HG02642 (cell line): ENCODE measurements around the gene PCOLCE2.

Source experiments
- ATAC-seq: cut with Tn5 transposase; IDR thresholded peaks from one replicate; pipeline ENCODE4 v1.9.1; 2021; ENCODE audit warnings: mild to moderate bottlenecking; ENCODE audit not compliant: unreplicated experiment, poor library complexity

The PCOLCE2 gene

DNA sequence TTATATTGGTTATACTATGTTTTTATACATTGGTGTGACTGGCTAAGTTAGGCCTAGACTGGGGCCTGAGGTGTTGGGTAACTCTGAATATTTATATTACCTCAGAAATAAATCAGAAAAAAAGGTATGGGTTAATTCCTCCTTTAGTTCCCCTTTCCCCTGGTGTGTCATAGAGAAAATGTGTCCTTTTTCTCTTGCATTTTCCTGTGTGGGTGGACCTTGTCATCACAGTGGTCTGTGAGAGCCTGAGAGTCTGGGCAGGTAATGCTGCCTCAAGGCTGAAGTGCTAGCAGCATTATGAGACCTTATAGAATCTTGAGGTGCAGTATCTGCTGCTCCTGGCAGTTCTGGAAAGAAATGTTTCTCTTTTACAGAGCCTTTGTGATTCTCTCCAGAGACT is 69.7 kb downstream of the PCOLCE2 start:
- ATAC-seq, result no peak

DNA sequence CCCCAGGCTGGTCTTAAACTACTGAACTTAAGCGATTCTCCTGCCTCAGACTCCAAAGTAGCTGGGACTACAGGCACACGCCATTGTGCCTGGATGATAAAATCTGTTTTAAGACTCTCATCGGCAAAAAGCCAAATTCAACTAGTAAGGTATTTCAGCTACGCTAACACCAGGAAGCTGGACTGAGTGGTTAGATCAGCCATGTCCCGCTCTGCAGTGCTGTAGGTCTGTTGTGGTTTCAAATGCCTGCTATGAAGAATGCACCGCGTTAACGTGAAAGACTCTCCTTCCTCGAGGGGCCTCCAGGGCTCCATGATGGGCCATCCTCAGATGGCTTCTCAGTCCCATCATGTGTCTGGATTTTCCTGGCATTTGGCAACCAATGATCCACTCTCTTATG is 70.2 kb downstream of the PCOLCE2 start:
- no peak for ATAC-seq

- ATAC-seq, result no peak
Measured at GRCh38 chr3:142817897-142818296, 71.0 kb downstream of the PCOLCE2 start.

DNA sequence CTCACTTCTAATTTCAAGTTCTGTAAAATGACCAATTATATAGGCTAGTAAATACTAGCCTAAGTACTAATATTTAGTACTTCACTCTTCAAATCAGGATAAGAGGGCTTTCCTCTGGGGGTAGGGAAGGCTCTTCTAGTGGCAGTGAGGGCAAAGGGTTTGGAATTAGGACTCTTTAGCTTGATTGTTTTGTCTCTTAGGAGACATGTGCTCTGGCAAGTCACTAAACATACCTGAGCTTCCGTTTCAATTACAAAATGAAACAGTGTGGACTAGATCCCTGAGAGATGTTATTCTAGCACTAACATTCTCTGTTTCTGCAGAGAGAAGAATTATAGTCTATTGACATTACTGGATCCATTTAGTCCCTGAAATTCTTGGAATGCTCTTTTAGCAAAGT is 71.5 kb downstream of the PCOLCE2 start:
- no peak for ATAC-seq

DNA sequence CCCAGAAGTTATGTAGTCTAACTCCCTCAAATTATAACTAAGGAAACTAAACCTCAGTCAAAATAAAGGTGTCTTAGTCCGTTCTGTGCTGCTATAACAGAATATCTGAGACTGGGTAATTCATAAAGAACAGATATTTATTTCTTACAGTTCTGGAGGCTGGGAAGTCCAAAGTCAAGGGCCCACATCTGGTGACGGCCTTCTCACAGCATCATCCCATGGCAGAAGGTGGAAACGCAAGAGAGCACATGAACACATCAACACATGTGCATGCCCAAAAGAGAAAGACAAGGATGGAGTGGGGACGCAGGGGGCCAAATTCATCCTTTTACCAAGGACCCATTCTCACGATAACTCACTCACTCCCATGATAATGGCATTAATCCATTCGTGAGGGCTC is 73.1 kb downstream of the PCOLCE2 start:
- no peak for ATAC-seq

DNA sequence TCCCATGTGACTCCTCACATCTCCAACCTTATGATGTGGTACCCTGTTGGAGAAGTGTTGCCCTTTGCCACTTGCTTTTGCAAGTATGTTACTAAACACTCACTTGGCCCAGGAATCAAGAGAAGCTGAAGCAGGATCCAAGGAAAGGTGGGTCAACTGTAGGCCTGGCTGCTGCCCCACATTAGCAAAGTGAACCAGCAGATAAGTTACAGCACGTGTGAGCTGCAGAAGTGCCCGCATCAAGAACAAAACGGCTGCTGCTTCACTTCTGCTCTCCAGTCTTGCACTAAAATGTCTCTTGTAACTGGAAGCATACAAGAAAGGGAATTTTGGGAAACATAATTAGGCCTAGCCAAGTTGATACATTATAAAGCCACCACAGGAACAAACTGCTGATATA is 79.6 kb downstream of the PCOLCE2 start:
- ATAC-seq, result no peak

DNA sequence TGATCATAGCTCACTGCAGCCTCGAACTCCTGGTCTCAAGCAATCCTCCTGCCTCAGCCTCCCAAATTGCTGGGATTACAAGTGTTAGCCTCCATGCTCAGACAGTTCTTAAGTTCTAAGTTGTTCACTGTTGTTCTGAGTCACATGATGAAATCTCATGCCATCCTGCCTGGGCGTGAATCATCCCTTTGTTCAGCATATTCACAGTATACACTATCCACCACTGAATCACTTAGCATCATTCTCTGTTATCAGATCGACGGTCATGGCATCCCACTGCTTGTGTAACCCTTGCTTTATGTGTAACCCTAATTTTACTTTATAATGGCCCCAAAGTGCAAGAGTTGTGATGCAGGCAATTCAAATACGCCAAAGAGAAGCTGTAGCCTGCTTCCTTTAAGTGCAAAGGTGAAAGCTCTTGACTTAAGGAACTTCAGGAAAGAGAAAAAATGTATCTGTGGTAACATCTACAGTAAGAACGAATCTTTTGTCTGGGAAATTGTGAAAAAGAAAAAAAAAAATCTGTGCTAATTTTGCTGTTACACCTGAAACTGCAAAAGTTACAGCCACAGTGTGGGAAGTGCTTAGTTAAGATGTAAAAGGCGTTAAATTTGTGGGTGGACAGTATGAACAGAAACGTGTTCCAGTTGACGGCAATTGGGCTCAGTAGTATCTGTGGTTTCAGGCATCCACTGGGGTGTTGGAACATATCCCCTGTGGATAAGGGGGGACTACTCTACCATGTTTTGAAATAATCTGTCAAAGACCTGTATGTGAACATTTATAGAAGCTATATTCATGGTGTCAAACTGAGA is 80.6 kb downstream of the PCOLCE2 start:
- no peak for ATAC-seq

DNA sequence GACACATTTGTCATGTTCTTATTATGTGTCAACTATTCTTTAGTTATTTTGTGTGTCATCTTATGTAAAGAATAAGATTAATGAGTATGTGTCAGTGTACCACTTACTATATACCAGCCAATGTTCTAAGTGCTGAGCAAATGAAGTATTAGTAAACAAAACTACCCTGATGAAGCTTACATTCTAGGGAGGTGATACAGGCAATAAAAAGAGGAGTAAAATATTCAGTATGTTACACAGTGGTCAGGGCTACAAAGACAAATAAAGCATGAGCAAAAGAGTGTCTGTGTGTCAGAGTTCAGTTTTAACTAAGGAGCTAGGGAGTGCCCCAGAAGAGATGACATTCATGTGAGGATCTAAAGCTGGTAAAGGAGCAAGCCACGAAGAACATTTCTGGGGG is 86.0 kb downstream of the PCOLCE2 start:
- ATAC-seq, result no peak

DNA sequence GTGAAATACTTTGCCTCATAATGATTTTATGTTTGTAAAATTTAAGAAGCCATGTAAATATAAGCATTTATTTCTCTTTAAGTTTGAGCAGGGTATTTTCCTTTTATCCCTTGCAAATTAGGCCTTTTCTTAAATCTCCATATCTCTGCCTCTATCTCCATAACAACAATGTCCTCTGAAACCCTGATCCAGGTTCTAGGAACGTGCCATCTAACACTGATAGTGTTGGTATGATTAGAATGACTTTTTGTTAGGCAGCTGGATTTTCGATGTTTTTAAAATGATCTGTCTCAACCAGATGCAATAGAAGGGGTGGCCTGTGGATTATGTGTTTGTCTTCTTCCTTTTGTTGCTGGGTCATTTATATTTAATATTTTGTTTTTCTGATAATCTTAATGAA is 87.1 kb downstream of the PCOLCE2 start:
- ATAC-seq, result no peak

- no peak for ATAC-seq
Measured at GRCh38 chr3:142796823-142797222, 92.1 kb downstream of the PCOLCE2 start.

DNA sequence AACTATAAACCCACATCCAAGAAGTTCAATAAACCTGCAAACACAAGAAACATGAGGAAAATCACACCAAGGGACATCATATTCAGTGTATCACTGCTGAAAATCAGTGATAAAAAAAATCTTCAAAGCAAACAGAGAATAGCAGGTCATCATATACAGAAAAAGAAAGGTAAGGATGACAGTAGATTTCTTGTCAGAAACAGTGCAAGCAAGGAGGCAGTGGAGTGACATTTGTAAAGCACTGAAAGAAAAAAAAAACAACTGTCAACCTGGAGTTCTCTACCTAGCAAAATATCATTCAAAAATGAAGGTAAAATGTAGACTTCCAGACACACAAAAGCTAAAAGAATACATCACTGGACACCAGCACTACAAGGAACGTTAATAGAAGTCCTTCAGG is 93.6 kb downstream of the PCOLCE2 start:
- no peak for ATAC-seq

GRCh38 chr3:142794508-142794907 is 94.4 kb downstream of the PCOLCE2 start:
- ATAC-seq, result no peak

DNA sequence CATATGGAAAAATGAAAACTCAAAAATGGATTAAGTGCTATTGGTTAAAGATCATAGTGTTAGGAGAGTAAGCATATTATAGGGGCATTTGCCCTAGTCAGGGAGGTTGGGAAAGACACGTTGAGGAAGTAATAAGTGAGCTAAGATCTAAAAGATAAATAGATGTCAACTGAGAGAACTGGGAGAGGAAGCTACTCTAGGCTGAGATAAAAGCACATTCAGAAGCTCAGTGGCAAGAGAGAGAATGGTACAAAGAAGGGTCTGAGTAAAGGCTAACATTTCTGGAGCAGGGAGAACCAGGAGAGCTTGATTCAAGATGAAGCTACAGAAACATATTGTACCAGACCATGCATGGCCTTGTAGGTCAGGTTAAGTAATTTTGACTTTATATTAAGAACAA is 101.2 kb downstream of the PCOLCE2 start:
- no peak for ATAC-seq

- ATAC-seq, result no peak
Measured at GRCh38 chr3:142785996-142786395, 102.9 kb downstream of the PCOLCE2 start.

DNA sequence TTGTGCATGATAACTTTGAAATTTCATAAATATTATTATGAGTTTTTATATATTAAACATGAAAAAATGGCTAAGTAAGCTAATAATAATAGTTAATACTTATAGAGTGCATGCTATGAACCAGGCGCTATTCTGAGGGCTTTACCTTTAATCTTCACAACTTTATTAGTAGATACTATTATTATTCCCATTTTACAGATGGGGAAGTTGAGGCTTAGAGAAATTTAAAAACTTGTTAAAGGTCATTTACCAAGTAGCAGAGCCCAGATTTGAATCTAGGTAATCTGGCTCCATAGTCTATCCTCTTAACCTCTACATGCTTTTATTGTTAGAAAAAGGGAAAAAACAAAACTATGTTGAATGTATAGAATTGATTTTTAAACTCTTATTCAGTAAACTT is 104.7 kb downstream of the PCOLCE2 start:
- ATAC-seq, result no peak

- no peak for ATAC-seq
Measured at GRCh38 chr3:142782616-142783015, 106.3 kb downstream of the PCOLCE2 start.

DNA sequence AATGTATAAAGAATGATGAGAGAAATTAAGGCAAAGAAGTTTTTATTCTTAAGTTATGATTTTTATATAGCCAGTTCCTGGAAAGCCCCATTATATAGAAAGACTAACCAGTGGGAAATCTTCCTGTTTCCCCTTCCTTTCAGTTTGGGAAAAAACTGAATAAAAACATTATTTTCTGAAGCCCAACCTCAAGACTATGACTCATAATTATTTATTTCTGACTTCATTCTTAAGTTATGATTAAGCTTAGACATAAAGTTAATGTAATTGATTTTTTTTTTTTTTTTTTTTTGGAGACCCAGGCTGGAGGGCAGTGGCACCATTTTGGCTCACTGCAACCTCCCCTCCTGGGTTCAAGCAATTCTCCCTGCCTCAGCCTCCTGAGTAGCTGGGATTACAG is 109.3 kb downstream of the PCOLCE2 start:
- no peak for ATAC-seq

- ATAC-seq, result no peak
Measured at GRCh38 chr3:142778541-142778940, 110.3 kb downstream of the PCOLCE2 start.

GRCh38 chr3:142777927-142778326 is 111.0 kb downstream of the PCOLCE2 start:
- ATAC-seq, result no peak

DNA sequence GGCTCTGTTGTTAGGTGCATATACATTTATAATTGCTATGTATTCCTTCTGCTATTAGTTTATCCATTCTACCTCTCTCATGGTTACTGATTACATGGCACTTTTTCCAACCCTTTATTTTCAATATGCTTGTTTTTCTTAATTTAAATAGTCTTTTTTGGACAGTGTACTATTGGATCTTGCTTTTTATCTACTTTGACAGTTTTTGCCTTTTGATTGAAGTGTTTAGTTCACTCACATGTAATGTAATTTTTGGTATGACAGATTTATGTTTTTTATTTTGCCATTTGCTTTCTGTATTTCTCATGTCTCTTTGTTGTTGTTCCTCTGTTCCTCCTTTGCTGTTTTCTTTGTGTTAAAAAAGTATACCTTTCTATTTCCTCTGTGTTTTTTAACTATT is 120.5 kb downstream of the PCOLCE2 start:
- ATAC-seq, result no peak
